Measurements from ENCODE around the gene CDKN1B.
A peak's percentile ranks its signal among the peaks of the same experiment; 100 is the strongest.

Gene CDKN1B

DNA sequence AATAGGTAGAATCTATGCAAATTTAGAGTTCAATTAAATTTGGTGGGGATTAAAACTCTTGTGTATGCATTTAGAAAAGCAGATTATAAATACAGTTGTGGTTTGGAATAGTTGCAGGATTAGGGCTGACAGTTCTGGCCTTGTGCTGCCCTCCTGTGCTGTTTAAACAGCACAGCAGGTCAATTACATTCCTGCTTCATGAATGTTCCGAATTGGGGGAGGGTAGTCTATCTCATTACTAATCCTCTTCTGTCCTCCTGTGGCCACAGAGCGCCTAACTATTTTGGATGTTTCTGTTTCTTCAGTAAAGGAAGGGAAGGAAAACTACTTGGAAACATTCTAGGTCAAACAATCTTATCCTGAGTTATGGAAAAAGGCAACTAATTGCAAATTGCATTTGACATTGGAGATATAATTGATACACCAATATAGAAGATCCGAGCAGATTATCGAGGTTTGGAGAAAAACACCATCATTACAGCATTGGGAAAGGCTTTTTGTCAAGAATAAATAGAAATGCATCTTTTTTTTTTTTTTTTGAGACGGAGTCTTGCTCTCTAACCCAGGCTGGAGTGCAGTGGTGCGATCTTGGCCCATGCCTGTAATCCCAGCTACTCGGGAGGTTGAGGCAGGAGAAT, 12.5 kb upstream of the CDKN1B start:
- DNase-seq: peak; percentile 76

DNA sequence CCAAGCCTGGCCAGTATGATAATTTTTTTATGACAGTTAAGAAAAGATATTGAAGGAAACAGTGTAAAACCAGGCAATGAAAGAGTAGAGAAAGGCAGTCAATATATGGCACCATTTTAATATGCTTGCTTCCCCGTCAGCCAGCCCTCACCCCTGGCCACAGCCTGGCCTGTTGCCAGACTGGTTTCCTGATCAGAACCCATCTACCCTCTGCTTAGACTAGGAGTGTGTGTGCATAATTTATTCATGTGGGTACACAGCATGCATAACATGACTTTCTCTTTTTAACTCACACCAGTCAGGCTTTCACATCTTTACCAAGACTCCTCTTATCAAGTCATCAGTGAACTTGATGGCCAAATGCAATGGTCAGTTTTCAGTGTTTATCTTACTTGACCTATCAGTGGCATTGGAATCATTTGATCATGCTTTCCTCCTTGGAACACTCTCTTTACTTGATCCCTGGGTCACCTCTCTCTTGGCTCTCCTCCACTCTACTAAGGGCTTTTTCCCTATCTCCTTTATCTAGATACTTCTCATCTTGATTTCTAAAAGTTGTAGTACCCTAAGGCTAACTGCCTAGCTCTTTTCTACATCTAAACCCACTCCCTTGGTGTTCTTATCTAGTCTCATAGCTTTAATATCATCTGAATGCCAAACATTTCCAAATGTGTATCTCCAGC, 11.2 kb upstream of the CDKN1B start:
- DNase-seq: no peak

DNA sequence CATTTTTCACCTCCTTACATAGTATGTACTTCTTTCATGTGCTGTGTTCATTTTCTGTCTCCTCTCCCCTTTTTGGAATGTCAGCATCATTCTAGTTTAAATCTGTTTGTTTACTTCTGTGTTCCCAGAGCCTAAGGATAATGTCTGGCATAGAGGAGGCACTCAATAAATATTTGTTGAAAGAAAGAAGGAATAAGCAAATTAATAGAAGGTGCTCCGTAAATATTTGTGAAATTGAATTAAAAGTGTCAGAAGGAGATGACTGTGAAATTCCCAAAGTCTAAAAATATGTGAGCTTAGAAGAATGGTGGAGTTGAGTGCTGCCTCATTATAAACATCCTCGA, 3.3 kb upstream of the CDKN1B start:
- DNase-seq: no peak

DNA sequence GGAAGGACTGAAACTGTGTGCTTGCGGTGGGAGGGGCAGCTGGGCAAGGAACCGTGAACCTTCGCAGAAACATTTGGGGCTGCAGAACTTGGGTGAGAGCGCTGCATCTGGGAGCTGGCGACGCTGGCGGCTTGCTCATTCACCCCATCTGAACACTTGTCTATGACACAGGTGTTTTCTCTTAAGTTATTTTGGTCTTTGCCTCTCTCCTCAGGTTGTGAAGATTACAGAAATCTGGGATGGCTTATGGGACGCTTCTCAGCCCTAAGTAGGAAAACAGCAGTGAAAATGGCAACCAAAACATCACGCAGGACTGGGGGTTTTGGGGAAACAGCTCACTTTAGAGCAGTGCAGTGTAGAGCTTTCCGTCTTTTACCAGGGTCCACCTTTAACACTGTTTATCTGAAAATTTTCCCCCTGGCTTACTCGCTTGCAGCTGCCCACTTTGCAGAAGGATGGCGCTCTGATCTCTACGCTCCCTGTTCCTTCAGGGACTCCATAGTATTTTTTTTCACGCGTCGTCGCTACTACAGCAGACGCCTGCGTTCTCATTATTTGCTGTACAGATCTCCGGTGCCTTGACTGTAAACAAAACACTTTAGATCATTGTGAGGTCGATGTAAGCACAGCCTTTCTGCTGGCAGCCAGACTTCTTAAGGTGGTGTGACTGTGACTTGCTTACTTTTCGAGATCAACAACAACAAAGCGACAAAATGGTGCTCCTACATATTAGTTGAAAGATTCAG, 2.7 kb upstream of the CDKN1B start:
- DNase-seq: peak; percentile 54

DNA sequence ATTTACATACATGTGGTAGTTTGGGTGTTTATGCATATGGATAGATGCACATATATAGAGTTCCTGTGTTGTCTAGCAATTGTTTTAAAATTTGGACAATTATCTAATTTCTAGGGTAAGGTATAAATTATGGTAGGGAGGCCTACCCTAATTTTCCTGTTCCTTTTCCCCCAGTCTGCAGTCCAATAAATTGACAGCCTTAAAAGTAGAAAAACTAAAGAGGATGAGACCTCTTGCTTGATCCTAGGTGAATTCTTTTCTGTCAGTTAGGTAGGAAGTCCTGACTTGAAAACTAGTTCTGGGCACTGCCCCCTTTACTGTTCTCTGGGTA, 2.1 kb upstream of the CDKN1B start:
- DNase-seq: no peak

DNA sequence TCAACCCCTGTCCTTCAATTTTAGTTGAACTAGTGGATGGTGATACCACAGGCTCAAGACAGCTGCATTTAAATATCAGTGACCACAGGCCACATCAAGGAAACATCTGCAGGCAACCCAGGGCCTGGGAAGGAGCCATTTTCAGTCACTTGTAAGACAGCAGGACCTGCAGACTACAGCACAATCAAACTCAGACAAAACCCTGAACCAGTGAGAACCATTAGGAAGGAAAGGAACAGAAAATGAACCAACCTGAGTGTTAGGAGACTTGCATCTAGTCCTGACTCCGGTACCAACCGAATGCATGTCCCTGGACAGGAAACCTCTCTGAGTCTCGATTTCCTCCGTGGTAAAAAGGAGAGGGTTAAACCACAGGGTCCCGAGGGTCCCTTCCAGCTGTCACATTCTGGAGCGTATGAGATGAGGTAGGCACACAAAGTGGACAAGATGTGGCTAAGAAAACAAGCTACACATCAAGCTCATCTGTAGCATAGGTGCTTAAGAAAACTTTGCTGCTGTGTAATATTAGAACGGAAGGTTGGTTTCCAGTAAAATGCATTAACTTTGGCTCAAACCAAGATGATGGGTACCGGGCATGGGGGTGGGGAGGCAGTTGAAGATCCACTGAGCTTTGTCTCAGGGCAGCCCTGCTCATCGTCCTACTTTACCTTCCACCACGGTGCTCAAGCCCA, 1.6 kb upstream of the CDKN1B start:
- DNase-seq: peak; percentile 40

DNA sequence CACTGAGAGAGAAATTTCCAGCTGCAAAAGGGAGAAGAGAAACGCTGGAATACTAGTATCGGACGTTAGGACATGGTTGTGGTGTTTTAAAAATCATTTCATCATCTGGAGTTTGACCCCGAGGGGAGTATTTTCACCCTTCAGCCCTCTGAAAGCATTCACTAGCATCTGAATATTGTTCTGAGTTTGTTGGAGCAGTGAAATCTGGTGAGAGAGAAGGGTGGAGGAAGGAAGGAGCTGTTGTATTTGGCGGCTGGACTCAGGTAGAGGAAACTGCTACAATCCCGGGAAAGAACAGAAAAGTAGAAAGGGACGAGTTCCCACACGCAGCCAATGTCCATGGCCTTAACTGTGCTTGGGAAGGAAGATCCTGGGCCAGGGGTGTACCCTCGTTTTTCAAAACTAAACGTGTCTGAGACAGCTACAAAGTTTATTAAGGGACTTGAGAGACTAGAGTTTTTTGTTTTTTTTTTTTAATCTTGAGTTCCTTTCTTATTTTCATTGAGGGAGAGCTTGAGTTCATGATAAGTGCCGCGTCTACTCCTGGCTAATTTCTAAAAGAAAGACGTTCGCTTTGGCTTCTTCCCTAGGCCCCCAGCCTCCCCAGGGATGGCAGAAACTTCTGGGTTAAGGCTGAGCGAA, 896 bp upstream of the CDKN1B start:
- peak; percentile 30 for DNase-seq

DNA sequence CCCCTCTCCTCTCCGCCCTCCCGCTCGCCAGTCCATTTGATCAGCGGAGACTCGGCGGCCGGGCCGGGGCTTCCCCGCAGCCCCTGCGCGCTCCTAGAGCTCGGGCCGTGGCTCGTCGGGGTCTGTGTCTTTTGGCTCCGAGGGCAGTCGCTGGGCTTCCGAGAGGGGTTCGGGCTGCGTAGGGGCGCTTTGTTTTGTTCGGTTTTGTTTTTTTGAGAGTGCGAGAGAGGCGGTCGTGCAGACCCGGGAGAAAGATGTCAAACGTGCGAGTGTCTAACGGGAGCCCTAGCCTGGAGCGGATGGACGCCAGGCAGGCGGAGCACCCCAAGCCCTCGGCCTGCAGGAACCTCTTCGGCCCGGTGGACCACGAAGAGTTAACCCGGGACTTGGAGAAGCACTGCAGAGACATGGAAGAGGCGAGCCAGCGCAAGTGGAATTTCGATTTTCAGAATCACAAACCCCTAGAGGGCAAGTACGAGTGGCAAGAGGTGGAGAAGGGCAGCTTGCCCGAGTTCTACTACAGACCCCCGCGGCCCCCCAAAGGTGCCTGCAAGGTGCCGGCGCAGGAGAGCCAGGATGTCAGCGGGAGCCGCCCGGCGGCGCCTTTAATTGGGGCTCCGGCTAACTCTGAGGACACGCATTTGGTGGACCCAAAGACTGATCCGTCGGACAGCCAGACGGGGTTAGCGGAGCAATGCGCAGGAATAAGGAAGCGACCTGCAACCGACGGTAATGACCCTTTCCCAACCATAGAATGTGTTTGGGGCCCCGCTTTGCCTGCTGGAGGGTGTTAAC, 615 bp downstream of the CDKN1B start:
- no peak for DNase-seq

DNA sequence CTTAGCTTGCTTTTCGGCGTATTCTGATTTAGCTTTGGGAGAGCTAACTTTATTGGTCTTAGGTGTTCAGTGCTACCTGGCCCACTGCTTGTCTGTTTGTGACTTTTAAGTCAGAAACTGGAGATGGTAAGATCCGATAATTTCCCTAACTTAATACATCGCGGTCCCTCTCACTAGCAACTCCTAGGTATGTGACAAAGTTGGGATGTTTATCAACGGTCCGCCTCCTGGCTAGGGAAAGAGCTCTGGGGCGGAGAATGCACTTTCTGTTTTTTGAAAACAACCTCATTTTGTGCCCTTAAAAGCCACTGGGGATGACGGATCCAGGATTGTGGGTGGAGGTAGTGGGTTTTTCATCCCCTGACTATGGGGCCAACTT, 1.2 kb downstream of the CDKN1B start:
- no peak for DNase-seq

DNA sequence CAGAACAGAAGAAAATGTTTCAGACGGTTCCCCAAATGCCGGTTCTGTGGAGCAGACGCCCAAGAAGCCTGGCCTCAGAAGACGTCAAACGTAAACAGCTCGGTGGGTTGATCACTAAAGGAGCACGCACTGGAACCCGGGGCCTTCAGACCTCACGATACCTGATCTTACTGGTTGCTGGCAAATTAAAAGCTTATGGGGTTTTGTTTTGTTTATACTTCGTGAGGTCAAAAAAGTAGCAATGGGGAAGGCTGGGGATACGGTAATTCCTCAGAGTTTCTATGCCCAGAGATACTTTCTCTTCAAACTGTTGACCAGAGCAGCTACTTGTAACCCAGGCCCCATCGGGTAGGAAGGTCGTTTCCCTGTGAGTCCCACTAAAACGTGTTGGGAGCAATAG, 1.7 kb downstream of the CDKN1B start:
- no peak for DNase-seq

DNA sequence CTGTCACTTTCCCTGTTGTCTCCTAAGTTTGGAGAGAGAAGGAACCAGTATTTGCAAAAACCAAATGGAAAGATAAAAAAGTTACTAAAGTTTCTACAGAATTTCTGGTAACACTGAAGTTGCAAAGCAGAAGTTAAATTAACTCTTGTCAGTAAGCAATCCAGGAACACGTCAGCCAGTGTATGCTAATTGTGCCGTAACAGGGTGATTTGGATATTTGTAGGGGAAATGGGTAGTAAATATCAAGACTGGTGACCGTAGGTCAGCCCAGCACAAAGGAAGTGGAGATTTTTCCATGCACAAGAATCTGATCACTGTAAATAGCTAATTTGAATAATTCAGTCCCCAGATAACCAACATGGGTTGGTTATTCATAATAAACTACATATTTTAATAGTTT, 2.3 kb downstream of the CDKN1B start:
- DNase-seq: no peak

DNA sequence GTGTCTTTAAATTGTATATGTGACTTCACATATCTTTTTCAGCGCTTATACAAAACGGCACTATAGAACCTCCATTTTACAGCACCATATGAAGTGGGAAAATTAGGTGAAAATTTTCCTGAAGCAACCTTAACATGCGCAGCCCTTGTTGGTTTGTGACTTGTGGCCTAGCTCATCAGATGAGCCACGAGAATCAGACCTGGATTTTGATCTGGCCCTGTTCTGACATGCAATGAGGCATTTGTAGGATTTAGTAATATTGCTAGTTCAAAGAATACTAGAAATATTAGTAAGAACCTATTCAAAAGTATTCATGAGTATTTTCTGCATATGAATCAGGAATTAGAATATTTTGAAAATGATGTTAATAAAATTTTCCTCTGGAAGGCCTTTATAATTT, 2.9 kb downstream of the CDKN1B start:
- no peak for DNase-seq

DNA sequence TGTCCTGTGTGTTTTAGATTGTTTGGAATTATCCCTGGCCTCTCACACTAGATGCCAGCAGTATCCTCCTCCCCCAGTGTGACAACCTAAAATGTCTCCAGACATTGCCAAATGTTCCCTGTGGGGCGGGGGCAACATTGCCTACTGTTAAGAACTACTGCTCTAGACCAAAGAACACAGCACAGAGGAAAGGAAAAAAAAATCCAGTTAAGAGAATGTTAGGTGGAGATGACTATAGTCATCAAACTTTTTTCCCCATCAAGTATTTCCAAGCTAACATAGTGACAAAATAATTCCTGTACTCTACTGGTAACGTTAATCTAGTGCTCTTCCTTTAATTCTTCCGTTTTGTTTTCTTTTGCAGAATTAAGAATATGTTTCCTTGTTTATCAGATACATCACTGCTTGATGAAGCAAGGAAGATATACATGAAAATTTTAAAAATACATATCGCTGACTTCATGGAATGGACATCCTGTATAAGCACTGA, 3.5 kb downstream of the CDKN1B start:
- no peak for DNase-seq

DNA sequence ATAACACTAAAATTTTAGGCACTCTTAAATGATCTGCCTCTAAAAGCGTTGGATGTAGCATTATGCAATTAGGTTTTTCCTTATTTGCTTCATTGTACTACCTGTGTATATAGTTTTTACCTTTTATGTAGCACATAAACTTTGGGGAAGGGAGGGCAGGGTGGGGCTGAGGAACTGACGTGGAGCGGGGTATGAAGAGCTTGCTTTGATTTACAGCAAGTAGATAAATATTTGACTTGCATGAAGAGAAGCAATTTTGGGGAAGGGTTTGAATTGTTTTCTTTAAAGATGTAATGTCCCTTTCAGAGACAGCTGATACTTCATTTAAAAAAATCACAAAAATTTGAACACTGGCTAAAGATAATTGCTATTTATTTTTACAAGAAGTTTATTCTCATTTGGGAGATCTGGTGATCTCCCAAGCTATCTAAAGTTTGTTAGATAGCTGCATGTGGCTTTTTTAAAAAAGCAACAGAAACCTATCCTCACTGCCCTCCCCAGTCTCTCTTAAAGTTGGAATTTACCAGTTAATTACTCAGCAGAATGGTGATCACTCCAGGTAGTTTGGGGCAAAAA, 4.1 kb downstream of the CDKN1B start:
- DNase-seq: no peak

DNA sequence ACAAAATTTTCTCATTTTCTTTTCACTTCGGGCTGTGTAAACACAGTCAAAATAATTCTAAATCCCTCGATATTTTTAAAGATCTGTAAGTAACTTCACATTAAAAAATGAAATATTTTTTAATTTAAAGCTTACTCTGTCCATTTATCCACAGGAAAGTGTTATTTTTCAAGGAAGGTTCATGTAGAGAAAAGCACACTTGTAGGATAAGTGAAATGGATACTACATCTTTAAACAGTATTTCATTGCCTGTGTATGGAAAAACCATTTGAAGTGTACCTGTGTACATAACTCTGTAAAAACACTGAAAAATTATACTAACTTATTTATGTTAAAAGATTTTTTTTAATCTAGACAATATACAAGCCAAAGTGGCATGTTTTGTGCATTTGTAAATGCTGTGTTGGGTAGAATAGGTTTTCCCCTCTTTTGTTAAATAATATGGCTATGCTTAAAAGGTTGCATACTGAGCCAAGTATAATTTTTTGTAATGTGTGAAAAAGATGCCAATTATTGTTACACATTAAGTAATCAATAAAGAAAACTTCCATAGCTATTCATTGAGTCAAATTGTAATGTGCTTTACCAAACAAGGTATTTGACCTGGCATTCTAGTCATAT, 4.8 kb downstream of the CDKN1B start:
- no peak for DNase-seq

DNA sequence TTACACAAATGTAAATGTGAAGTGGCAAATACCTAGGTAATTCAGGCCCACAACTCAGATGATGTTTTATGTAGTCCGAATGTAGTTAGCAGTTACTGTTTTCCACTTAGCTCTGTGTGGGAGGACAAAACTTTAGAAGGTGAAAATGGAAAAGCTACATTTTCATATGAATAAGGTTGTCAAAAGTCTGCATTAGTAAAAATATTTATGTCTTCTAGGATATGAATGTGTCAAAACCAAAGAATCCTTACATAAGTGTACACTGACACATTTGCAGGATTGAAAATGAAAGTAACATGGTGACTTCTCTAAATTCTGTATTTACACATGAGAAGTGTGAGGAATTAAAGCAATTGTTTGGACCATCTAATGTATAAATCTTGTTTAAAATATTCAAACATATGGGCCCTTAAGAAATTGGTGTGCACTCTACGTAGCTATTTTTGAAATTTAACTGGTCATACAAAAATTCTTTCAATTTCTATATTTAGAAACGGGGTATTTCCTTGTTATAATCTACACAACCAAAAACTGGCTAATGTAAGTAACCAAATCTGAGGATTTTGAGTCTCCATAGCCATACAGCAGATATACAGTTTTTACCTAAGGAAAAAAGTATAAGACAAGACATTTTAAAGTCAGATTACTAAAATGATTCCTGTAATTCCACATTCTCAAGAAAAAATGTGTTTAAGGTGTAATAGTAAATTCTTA, 5.4 kb downstream of the CDKN1B start:
- DNase-seq: no peak

DNA sequence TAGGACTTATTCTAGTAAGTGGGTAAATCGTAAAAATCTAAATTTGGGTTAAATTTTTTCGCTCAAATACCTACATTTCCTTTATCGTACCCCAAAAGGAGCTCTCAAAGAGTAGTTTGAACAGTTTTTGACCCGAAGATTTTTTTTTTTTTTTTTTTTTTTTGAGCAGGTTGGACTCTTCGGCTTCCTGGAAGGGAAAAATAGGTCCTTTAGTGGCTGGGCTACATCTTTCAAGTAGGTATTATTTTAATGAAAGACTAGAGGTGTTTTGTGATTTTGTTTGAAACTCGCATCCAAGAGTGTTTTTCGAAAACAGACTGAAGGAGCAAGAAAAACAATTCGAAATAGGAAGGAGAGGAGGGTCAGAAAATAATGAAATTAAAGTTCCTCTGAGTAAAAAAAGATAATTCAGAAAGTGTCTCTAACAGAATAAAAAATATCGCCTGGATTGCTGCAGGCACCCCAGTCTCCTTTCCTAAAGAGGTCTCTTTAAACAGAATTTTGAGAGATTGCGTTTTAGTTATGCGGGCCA, 6.0 kb downstream of the CDKN1B start:
- no peak for DNase-seq

DNA sequence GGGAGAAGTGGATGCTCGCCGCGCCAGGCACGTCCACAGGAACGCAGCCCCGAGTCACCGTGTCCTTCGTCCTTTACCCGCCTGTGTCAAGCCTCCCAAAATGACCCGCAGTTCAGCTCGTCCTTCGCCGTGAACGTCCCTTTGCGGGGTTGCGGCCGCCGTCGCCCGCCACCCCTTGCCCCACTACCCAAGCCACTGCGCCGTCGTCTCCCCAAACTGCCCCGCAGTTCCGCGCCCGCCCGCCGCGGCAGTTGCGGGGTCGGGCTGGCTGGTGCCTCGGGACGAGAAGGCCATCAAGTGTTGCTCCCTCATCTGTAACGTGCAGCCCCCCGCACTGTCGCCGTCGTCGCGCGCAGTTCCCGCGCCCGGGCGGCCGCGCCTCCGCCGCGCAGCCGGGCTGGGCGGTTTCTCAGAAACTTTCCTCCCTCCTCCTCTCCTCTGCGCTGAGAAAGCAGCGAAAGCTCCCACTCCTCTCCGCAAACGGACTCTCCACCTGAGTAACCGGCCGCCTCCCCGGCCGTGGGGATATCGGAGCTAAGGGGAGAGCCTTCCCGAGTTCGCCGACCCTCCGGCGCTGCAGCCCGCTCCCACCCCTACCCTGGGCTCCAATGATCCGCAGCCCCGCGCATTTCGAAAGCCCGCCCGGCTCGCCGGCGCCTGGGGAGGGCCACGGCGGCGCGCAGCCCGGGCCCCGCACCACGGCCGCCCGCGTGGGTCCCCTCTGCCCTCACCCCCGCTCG, 6.7 kb downstream of the CDKN1B start:
- no peak for DNase-seq

DNA sequence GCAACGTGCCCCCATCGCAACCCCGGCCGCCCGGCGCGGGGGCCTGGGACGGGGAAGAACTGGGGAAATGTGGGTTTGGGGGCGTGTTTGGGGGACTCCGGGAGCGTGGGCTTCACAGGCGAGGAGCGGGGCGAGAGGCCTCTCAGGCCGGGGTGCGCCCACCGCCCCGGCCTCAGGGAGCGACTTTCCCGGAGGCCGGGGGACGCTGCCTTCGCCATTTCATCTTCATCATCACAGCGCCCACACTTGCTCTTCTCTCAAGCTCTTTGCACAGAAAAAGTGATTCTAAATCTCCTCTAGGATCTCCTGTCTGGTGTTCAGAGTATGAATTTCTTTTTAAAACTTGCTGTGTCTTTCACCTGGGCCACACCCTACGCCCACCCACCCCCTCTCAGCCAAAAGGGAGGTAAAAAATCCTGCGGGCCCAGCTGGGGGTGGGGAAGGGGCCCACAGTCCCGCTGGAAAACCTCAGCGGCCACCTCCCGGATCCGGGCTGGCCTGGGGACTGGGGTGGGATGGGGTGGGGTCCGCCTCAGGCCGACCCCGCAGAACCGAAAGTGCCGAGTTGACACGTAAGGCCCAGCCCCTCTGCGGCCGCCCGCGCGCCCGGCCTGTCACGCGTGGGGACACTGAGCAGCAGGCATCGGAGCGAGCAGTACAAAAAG, 7.4 kb downstream of the CDKN1B start:
- DNase-seq: no peak
